ENCODE data around the gene IL10RB. TPM values are rescaled to one million over a fixed set of nuclear protein-coding genes. Genes with fewer than 3 reads are reported as not detected.
A peak's percentile ranks its signal among the peaks of the same experiment; 100 is the strongest.

The IL10RB gene
- total RNA-seq, 1 donor from 2014 or later: 7.7 TPM

GRCh38 chr21:33267250-33267649, 1.1 kb downstream of the IL10RB start:
- H3K27me3 Mint-ChIP-seq: peaks cover 3% of the 10 kb centered on the region
- H3K36me3 Mint-ChIP-seq (ENCODE audit: insufficient read depth): peaks cover 13% of the 10 kb centered on the region
- H3K4me3 Mint-ChIP-seq (ENCODE audit: low read depth): peak overlapping the region; percentile 78
- TF ChIP-seq CTCF (IDR thresholded peaks at IDR 0.05; ENCODE audit: unreplicated experiment): no peak
- H3K9me3 Mint-ChIP-seq (ENCODE audit: low read depth): no peaks in the 10 kb centered on the region
- DNase-seq (ENCODE audit: low spot score, unreplicated experiment): no peak
- peaks cover 13% of the 10 kb centered on the region for H3K4me1 Mint-ChIP-seq (ENCODE audit: low read depth)
- H3K27ac Mint-ChIP-seq: no peak overlapping the region

DNA sequence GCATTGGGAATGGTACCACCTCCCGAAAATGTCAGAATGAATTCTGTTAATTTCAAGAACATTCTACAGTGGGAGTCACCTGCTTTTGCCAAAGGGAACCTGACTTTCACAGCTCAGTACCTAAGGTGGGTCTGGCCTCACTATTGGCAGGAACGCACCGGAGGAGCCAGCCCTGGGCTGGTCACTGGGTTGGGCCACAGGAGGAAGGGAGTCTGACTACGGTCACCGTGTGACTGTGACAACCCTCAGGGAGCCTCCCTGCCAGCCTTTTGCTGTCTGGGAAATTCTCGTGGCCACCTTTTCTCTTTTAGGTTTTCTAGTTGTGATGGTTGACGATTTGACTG, 2.2 kb downstream of the IL10RB start:
- Mint-ChIP-seq H3K27ac (no peak overlapping the region), H3K4me1 (ENCODE audit: low read depth) (peaks cover 13% of the 10 kb centered on the region), H3K36me3 (ENCODE audit: insufficient read depth) (peaks cover 9% of the 10 kb centered on the region), H3K27me3 (peaks cover 3% of the 10 kb centered on the region), H3K4me3 (ENCODE audit: low read depth) (peak overlapping the region; percentile 78), H3K9me3 (ENCODE audit: low read depth) (no peaks in the 10 kb centered on the region)
- DNase-seq (ENCODE audit: low spot score, unreplicated experiment): no peak
- no peak for TF ChIP-seq CTCF (IDR thresholded peaks at IDR 0.05; ENCODE audit: unreplicated experiment)

DNA sequence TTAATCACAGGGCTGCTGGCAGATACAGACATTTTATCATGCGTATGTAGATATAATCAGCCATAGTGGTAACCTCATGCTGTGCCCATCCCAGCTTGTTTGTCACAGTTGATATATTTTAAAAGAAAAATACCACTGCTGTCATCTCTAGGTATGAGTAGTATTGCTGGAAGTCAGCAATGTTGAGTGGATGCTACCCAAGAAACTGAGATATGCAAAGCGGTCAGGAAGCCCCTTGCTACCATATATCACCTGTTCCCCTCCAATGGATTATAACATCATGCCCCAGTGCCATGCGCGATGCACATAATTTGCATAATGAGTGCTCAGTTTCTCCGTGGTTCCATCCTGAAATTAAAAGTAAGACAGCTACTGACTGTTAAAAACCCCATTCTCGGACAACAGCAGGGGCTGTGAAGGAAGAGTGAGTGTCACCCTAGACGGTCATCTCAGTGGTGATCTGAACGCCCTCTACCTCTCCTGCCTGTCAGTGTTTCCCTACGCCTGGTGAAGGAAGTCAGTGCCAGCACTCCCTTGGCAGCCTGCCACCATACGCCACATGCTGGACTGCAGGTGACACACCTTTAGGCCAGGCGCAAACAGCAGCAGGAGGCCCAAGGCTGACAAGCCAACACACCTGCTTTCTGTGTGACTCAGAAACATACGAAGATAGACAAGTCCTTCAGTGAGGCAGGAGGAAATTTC, 2.7 kb downstream of the IL10RB start:
- no peak overlapping the region for H3K4me3 Mint-ChIP-seq (ENCODE audit: low read depth)
- no peak overlapping the region for H3K27ac Mint-ChIP-seq
- no peak for TF ChIP-seq CTCF (IDR thresholded peaks at IDR 0.05; ENCODE audit: unreplicated experiment)
- DNase-seq (ENCODE audit: low spot score, unreplicated experiment): no peak
- peaks cover 12% of the 10 kb centered on the region for H3K36me3 Mint-ChIP-seq (ENCODE audit: insufficient read depth)
- no peaks in the 10 kb centered on the region for H3K9me3 Mint-ChIP-seq (ENCODE audit: low read depth)
- peaks cover 3% of the 10 kb centered on the region for H3K27me3 Mint-ChIP-seq
- peaks cover 13% of the 10 kb centered on the region for H3K4me1 Mint-ChIP-seq (ENCODE audit: low read depth)

GRCh38 chr21:33270986-33271385, 4.8 kb downstream of the IL10RB start:
- H3K27me3 Mint-ChIP-seq: no peaks in the 10 kb centered on the region
- H3K27ac Mint-ChIP-seq: no peak overlapping the region
- DNase-seq (ENCODE audit: low spot score, unreplicated experiment): no peak
- H3K4me3 Mint-ChIP-seq (ENCODE audit: low read depth): no peak overlapping the region
- peaks cover 6% of the 10 kb centered on the region for H3K4me1 Mint-ChIP-seq (ENCODE audit: low read depth)
- no peak for TF ChIP-seq CTCF (IDR thresholded peaks at IDR 0.05; ENCODE audit: unreplicated experiment)
- H3K9me3 Mint-ChIP-seq (ENCODE audit: low read depth): no peaks in the 10 kb centered on the region
- peaks cover 9% of the 10 kb centered on the region for H3K36me3 Mint-ChIP-seq (ENCODE audit: insufficient read depth)

GRCh38 chr21:33273044-33273443, 6.9 kb downstream of the IL10RB start:
- no peaks in the 10 kb centered on the region for H3K9me3 Mint-ChIP-seq (ENCODE audit: low read depth)
- no peak overlapping the region for H3K4me3 Mint-ChIP-seq (ENCODE audit: low read depth)
- no peak overlapping the region for H3K27ac Mint-ChIP-seq
- no peak for TF ChIP-seq CTCF (IDR thresholded peaks at IDR 0.05; ENCODE audit: unreplicated experiment)
- no peaks in the 10 kb centered on the region for H3K27me3 Mint-ChIP-seq
- no peak for DNase-seq (ENCODE audit: low spot score, unreplicated experiment)
- peaks cover 11% of the 10 kb centered on the region for H3K36me3 Mint-ChIP-seq (ENCODE audit: insufficient read depth)
- no peaks in the 10 kb centered on the region for H3K4me1 Mint-ChIP-seq (ENCODE audit: low read depth)

Data from progenitor cell of endocrine pancreas (in vitro differentiated cells).